ENCODE data around the gene SLC1A4.

The SLC1A4 gene

DNA sequence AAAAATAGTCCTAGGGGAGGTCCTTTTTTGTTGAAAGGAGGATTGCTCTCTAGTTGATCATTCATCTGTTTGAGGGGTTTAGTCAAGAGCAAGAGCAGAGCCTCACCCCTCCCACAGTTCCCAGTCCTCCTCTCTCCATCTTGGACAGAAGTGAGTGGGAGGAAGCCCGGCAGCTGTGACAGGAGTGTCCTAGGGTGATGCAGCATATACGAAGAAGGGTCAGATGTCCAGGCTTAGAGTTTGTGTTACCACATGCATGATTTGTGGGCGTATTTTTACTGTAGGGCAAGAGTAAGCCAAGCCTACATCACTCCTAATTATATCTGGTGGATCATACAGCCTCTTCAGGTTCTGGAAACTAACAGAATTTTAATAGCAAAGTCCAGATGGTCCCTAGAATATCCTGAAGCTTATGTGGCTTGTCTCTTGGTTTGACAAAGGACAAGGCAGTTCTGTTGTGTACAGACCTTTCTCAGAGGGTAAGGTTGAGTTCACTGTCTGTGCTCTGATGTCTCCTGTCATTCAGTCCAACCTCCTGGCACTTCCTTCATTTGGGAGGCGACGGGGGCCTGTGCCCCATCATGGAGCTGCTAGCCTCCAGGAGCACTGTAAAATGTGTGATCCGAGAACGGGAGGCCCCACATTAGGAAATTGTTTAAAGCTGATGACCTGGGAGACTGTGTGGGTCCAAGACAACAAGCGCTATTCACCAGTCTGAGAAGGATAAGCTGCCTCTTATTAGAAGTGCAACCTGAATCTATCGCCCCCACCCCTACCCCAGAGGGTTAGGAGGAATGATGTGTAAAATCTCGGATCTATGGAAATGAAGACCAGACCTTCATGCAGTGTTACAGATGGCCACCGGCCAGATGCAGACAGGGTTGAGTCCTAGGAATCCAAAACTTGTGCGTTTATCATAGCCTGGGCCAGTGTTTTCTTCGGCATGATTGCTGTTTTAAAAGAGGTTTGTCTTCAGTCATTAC, 73.9 kb downstream of the SLC1A4 start:
- Histone ChIP-seq H3K9me3 (ENCODE audit: control insufficient read depth in 2 of 2, low read length in 2 of 2) (no peaks in the 10 kb centered on the region), H3K4me1 (ENCODE audit: control insufficient read depth, insufficient read depth, low read length) (peaks cover 26% of the 10 kb centered on the region), H3K4me3 (ENCODE audit: low read length in 2 of 2) (no peak overlapping the region), H3K27me3 (ENCODE audit: control insufficient read depth in 1 of 2, insufficient read depth in 2 of 2, low read length in 2 of 2) (no peaks in the 10 kb centered on the region), H3K27ac (ENCODE audit: low read length) (no peak overlapping the region), H3K36me3 (ENCODE audit: control insufficient read depth in 2 of 2, insufficient read depth in 2 of 2, low read length in 2 of 2) (peaks cover 0 to 3% of the 10 kb centered on the region in 2 donors), H3K9ac (ENCODE audit: low read length in 2 of 2) (no peak overlapping the region)

- peaks cover 0 to 8% of the 10 kb centered on the region in 2 donors for H3K36me3 ChIP-seq (ENCODE audit: control insufficient read depth in 2 of 2, insufficient read depth in 2 of 2, low read length in 2 of 2)
- H3K4me3 ChIP-seq (ENCODE audit: low read length in 2 of 2): no peak overlapping the region
- peak overlapping the region; percentile 31 for H3K27ac ChIP-seq (ENCODE audit: low read length)
- H3K9me3 ChIP-seq (ENCODE audit: control insufficient read depth in 2 of 2, low read length in 2 of 2): no peaks in the 10 kb centered on the region
- H3K27me3 ChIP-seq (ENCODE audit: control insufficient read depth in 1 of 2, insufficient read depth in 2 of 2, low read length in 2 of 2): no peaks in the 10 kb centered on the region
- peaks cover 36% of the 10 kb centered on the region for H3K4me1 ChIP-seq (ENCODE audit: control insufficient read depth, insufficient read depth, low read length)
- H3K9ac ChIP-seq (ENCODE audit: low read length in 2 of 2): peak overlapping the region in 1 of 2 donors; percentile 13
Observed at GRCh38 chr2:65064728-65065552, 75.7 kb downstream of the SLC1A4 start.

GRCh38 chr2:65067806-65068553, 78.8 kb downstream of the SLC1A4 start:
- H3K9ac ChIP-seq (ENCODE audit: low read length in 2 of 2): no peak overlapping the region

DNA sequence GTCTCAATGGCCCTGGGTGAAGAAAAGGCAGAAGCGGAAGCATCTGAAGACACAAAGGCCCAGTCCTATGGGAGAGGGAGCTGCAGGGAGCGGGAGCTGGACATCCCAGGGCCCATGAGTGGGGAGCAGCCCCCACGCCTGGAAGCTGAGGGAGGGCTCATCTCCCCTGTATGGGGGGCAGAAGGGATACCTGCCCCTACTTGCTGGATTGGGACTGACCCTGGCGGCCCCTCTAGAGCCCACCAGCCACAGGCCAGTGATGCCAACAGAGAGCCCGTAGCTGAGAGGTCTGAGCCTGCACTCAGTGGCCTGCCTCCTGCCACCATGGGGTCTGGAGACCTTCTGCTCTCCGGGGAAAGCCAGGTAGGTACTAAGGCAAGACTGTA, 80.2 kb downstream of the SLC1A4 start:
- peaks cover 34% of the 10 kb centered on the region for H3K4me1 ChIP-seq (ENCODE audit: control insufficient read depth, insufficient read depth, low read length)
- no peaks in the 10 kb centered on the region for H3K9me3 ChIP-seq (ENCODE audit: control insufficient read depth in 2 of 2, low read length in 2 of 2)
- peak overlapping the region in 1 of 2 donors; percentile 5 for H3K9ac ChIP-seq (ENCODE audit: low read length in 2 of 2)
- H3K27ac ChIP-seq (ENCODE audit: low read length): no peak overlapping the region
- peaks cover 30 to 37% of the 10 kb centered on the region in 2 donors for H3K36me3 ChIP-seq (ENCODE audit: control insufficient read depth in 2 of 2, insufficient read depth in 2 of 2, low read length in 2 of 2)
- no peaks in the 10 kb centered on the region for H3K27me3 ChIP-seq (ENCODE audit: control insufficient read depth in 1 of 2, insufficient read depth in 2 of 2, low read length in 2 of 2)
- H3K4me3 ChIP-seq (ENCODE audit: low read length in 2 of 2): no peak overlapping the region

More at GRCh38 chr2:65067806-65068553, 78.8 kb downstream of the SLC1A4 start:
- Histone ChIP-seq H3K4me3 (ENCODE audit: low read length in 2 of 2) (no peak overlapping the region), H3K36me3 (ENCODE audit: control insufficient read depth in 2 of 2, insufficient read depth in 2 of 2, low read length in 2 of 2) (peaks cover 22 to 26% of the 10 kb centered on the region in 2 donors), H3K9me3 (ENCODE audit: control insufficient read depth in 2 of 2, low read length in 2 of 2) (no peaks in the 10 kb centered on the region), H3K27me3 (ENCODE audit: control insufficient read depth in 1 of 2, insufficient read depth in 2 of 2, low read length in 2 of 2) (no peaks in the 10 kb centered on the region), H3K27ac (ENCODE audit: low read length) (no peak overlapping the region), H3K4me1 (ENCODE audit: control insufficient read depth, insufficient read depth, low read length) (peaks cover 40% of the 10 kb centered on the region)

DNA sequence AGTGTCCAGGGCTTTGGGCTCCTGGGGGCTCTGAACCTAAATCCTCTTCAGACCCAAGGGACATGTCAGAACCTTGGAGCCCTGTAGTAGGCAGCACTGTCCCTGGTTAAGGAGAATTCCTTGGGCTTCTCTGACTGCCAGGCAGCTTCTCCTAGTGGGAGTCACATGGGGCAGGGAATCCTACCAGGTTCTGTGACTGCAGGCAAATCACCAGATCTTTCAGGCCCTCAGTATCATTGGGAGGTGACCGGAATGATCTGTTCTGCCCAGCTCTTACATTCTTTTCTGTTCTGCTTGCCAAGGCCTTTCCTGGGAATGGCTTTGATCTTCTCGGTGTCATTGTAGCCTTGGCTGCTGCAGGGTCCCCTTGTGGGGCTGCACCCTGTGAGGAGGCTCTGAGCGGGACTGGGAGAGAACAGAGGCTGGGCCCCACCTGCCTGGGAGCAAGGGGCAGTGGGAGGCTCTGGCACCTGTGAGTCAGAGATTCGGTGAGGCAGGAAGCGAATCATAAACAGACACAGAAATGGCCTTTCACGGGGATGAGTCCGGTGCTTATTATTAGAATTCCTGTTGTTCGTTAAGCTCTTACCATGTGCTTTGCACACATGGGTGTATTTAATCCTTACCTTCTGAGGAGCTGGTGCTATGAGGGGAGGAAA, 81.1 kb downstream of the SLC1A4 start:
- Histone ChIP-seq H3K27ac (ENCODE audit: low read length) (peak overlapping the region; percentile 18), H3K36me3 (ENCODE audit: control insufficient read depth in 2 of 2, insufficient read depth in 2 of 2, low read length in 2 of 2) (peaks cover 31 to 37% of the 10 kb centered on the region in 2 donors), H3K9ac (ENCODE audit: low read length in 2 of 2) (peak overlapping the region in 1 of 2 donors; percentile 51), H3K27me3 (ENCODE audit: control insufficient read depth in 1 of 2, insufficient read depth in 2 of 2, low read length in 2 of 2) (no peaks in the 10 kb centered on the region), H3K9me3 (ENCODE audit: control insufficient read depth in 2 of 2, low read length in 2 of 2) (no peaks in the 10 kb centered on the region), H3K4me3 (ENCODE audit: low read length in 2 of 2) (no peak overlapping the region), H3K4me1 (ENCODE audit: control insufficient read depth, insufficient read depth, low read length) (peaks cover 27% of the 10 kb centered on the region)

DNA sequence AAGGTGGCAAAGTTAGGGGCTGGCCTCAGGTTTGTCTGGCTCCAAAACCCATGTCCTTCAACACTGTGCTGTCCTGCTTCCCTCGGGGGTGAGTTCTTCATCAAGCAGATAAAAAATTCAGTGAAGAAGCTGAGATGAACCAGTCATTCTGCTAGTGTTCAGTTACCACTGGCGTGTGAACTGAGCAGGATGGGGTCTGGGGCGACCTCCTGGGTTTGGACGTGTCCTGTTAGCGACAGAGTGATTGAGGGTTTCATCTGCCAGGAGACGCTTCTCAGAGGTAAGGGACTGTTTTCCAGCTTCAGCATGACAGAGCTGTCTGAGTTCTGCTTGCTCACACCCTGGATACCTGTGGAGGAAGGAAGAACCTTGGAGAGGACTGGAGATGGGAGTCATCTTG, 81.7 kb downstream of the SLC1A4 start:
- Histone ChIP-seq H3K4me1 (ENCODE audit: control insufficient read depth, insufficient read depth, low read length) (peaks cover 31% of the 10 kb centered on the region), H3K9me3 (ENCODE audit: control insufficient read depth in 2 of 2, low read length in 2 of 2) (no peaks in the 10 kb centered on the region), H3K27ac (ENCODE audit: low read length) (no peak overlapping the region), H3K9ac (ENCODE audit: low read length in 2 of 2) (no peak overlapping the region), H3K4me3 (ENCODE audit: low read length in 2 of 2) (no peak overlapping the region), H3K27me3 (ENCODE audit: control insufficient read depth in 1 of 2, insufficient read depth in 2 of 2, low read length in 2 of 2) (no peaks in the 10 kb centered on the region), H3K36me3 (ENCODE audit: control insufficient read depth in 2 of 2, insufficient read depth in 2 of 2, low read length in 2 of 2) (peaks cover 31 to 37% of the 10 kb centered on the region in 2 donors)

GRCh38 chr2:65071499-65072180, 82.4 kb downstream of the SLC1A4 start:
- Histone ChIP-seq H3K4me3 (ENCODE audit: low read length in 2 of 2) (no peak overlapping the region), H3K9me3 (ENCODE audit: control insufficient read depth in 2 of 2, low read length in 2 of 2) (no peaks in the 10 kb centered on the region), H3K27me3 (ENCODE audit: control insufficient read depth in 1 of 2, insufficient read depth in 2 of 2, low read length in 2 of 2) (no peaks in the 10 kb centered on the region), H3K27ac (ENCODE audit: low read length) (no peak overlapping the region), H3K36me3 (ENCODE audit: control insufficient read depth in 2 of 2, insufficient read depth in 2 of 2, low read length in 2 of 2) (peaks cover 31 to 40% of the 10 kb centered on the region in 2 donors), H3K9ac (ENCODE audit: low read length in 2 of 2) (no peak overlapping the region), H3K4me1 (ENCODE audit: control insufficient read depth, insufficient read depth, low read length) (peaks cover 39% of the 10 kb centered on the region)

GRCh38 chr2:65072181-65072970, 83.2 kb downstream of the SLC1A4 start:
- Histone ChIP-seq H3K27ac (ENCODE audit: low read length) (no peak overlapping the region), H3K36me3 (ENCODE audit: control insufficient read depth in 2 of 2, insufficient read depth in 2 of 2, low read length in 2 of 2) (peaks cover 31 to 42% of the 10 kb centered on the region in 2 donors), H3K4me1 (ENCODE audit: control insufficient read depth, insufficient read depth, low read length) (peaks cover 39% of the 10 kb centered on the region), H3K27me3 (ENCODE audit: control insufficient read depth in 1 of 2, insufficient read depth in 2 of 2, low read length in 2 of 2) (no peaks in the 10 kb centered on the region), H3K9me3 (ENCODE audit: control insufficient read depth in 2 of 2, low read length in 2 of 2) (no peaks in the 10 kb centered on the region), H3K4me3 (ENCODE audit: low read length in 2 of 2) (no peak overlapping the region), H3K9ac (ENCODE audit: low read length in 2 of 2) (no peak overlapping the region)
